Liver (tissue), 9 donors: ENCODE measurements around the gene ZNF438. TPM values are rescaled to one million over a fixed set of nuclear protein-coding genes. Genes with fewer than 3 reads are reported as not detected.

Experiments used
- DNase-seq: peaks from one replicate; pipeline ENCODE4 v3.0.0-alpha.2; 2017; ENCODE audit warnings: low spot score
- H3K27ac ChIP-seq, 2 donors: one replicate each; pipeline ENCODE4 v1.7.0; 2013; ENCODE audit warnings: inconsistent platforms in 2 of 2, low read length in 2 of 2, control low read depth in 1 of 2, low read depth in 1 of 2, mild to moderate bottlenecking in 1 of 2
- H3K27me3 ChIP-seq, 4 donors: one replicate each; pipeline versions ENCODE4 v1.6.1 to v1.7.0; 2013; ENCODE audit warnings: low read length in 3 of 4, inconsistent platforms in 1 of 4, mild to moderate bottlenecking in 1 of 4, moderate library complexity in 1 of 4; ENCODE audit not compliant: control insufficient read depth in 4 of 4, insufficient read depth in 4 of 4
- H3K36me3 ChIP-seq, 4 donors: one replicate each; pipeline versions ENCODE4 v1.6.1 to v1.7.0; 2013; ENCODE audit warnings: low read length in 3 of 4, mild to moderate bottlenecking in 3 of 4, low read depth in 1 of 4, moderate library complexity in 1 of 4; ENCODE audit not compliant: control insufficient read depth in 4 of 4, insufficient read depth in 3 of 4
- H3K4me1 ChIP-seq, 4 donors: one replicate each; pipeline versions ENCODE4 v1.6.1 to v1.7.0; 2013; ENCODE audit warnings: low read length in 3 of 4, mild to moderate bottlenecking in 3 of 4, moderate library complexity in 1 of 4; ENCODE audit not compliant: control insufficient read depth in 4 of 4, insufficient read depth in 4 of 4
- H3K4me3 ChIP-seq, 3 donors: one replicate each; pipeline versions ENCODE4 v1.6.1 to v1.7.0; 2013; ENCODE audit warnings: low read length in 3 of 3, control low read depth in 1 of 3, low read depth in 1 of 3, mild to moderate bottlenecking in 1 of 3
- H3K9ac ChIP-seq, 2 donors: one replicate each; pipeline ENCODE4 v1.7.0; 2013; ENCODE audit warnings: low read length in 2 of 2, mild to moderate bottlenecking in 2 of 2, moderate library complexity in 2 of 2, control low read depth in 1 of 2, low read depth in 1 of 2
- H3K9me3 ChIP-seq, 4 donors: one replicate each; pipeline versions ENCODE4 v1.6.1 to v1.7.0; 2013; ENCODE audit warnings: low read length in 3 of 4; ENCODE audit not compliant: control insufficient read depth in 4 of 4
- FOXA1 ChIP-seq: IDR thresholded peaks from 2 replicates; pipeline ENCODE4 v1.6.1; 2016; ENCODE audit warnings: antibody characterized with exemption
- FOXA2 ChIP-seq: IDR thresholded peaks from 2 replicates; pipeline ENCODE4 v1.6.1; 2016; ENCODE audit warnings: antibody characterized with exemption
- GABPA ChIP-seq, 2 donors: IDR thresholded peaks in 1 of 2; conservative IDR thresholded peaks in 1 of 2; 2 replicates each; pipeline ENCODE4 v1.6.1; 2016; ENCODE audit warnings: antibody characterized with exemption in 2 of 2, mild to moderate bottlenecking in 1 of 2, moderate library complexity in 1 of 2
- HNF4G ChIP-seq: IDR thresholded peaks from 2 replicates; pipeline ENCODE4 v1.6.1; 2016; ENCODE audit warnings: antibody characterized with exemption
- JUND ChIP-seq, 2 donors: IDR thresholded peaks; 2 replicates each; pipeline ENCODE4 v1.6.1; 2016; ENCODE audit warnings: antibody characterized with exemption in 2 of 2
- NR2F2 ChIP-seq: IDR thresholded peaks from 2 replicates; pipeline ENCODE4 v1.6.1; 2016; ENCODE audit warnings: antibody characterized with exemption
- RAD21 ChIP-seq, 2 donors: IDR thresholded peaks; 2 replicates each; pipeline ENCODE4 v1.6.1; 2016; ENCODE audit warnings: antibody characterized with exemption in 2 of 2, mild to moderate bottlenecking in 2 of 2
- RXRA ChIP-seq, 2 donors: IDR thresholded peaks; 2 replicates each; pipeline ENCODE4 v1.6.1; 2017 to 2018; ENCODE audit warnings: antibody characterized with exemption in 2 of 2, mild to moderate bottlenecking in 1 of 2
- SP1 ChIP-seq: IDR thresholded peaks from 2 replicates; pipeline ENCODE4 v1.6.1; 2018; ENCODE audit warnings: antibody characterized with exemption, mild to moderate bottlenecking
- TAF1 ChIP-seq: conservative IDR thresholded peaks from 2 replicates; pipeline ENCODE4 v1.6.1; 2016; ENCODE audit warnings: antibody characterized with exemption, mild to moderate bottlenecking
- YY1 ChIP-seq: IDR thresholded peaks from 2 replicates; pipeline ENCODE4 v1.6.1; 2016; ENCODE audit warnings: antibody characterized with exemption, mild to moderate bottlenecking
- WGBS: extraction: QIAGEN DNeasy Blood & Tissue Kit; methylation state at CpG from one replicate; pipeline ENCODE4 v1.1.7; 2013; 5-methylcytosine and 5-hydroxymethylcytosine counted together
- polyA plus RNA-seq, 2 donors: library from polyadenylated mRNA; stranded (reverse) in 1 of 2; unstranded in 1 of 2; fragments of 200-250 nt in 1 of 2; fragments of >200 nt in 1 of 2; fragmentation: Nextera tagmentation in 1 of 2; extraction: Ambion mirVana in 1 of 2; gene quantifications; one replicate each; pipeline versions ENCODE4 v1.2.1 to v1.2.3, GENCODE V29; 2013 to 2015
- total RNA-seq, 2 donors: library from RNA; depleted of rRNA; stranded (reverse); fragments of >200 nt; gene quantifications; one replicate each; pipeline ENCODE4 v1.2.3, GENCODE V29; 2014
- TF ChIP-seq, protein P1 (sequence below): fragments of 150-350 bp; IDR thresholded peaks from 2 replicates; pipeline ENCODE4 v1.5.1; 2017; ENCODE audit warnings: improper control_type of control experiment, low read depth, low read length; ENCODE audit not compliant: missing input control
- TF ChIP-seq, protein P2 (sequence below): IDR thresholded peaks from 2 replicates; pipeline ENCODE4 v1.6.1; 2016; ENCODE audit warnings: antibody characterized with exemption
- TF ChIP-seq, protein P3 (sequence below): IDR thresholded peaks from 2 replicates; pipeline ENCODE4 v1.6.1; 2016; ENCODE audit warnings: antibody characterized with exemption
- TF ChIP-seq, protein P4 (sequence below): IDR thresholded peaks from 2 replicates; pipeline ENCODE4 v1.6.1; 2016; ENCODE audit warnings: antibody characterized with exemption
- TF ChIP-seq, protein P5 (sequence below): IDR thresholded peaks from 2 replicates; pipeline ENCODE4 v1.6.1; 2016; ENCODE audit warnings: antibody characterized with exemption, mild to moderate bottlenecking
- donor health status: healthy.
- donor health status: healthy.
- donor health status: healthy.
- donor health status: healthy.
- donor health status: healthy.

Gene ZNF438
- total and polyA plus RNA-seq, 4 donors = 1.9 to 2.9 (median 2.2) TPM

DNA sequence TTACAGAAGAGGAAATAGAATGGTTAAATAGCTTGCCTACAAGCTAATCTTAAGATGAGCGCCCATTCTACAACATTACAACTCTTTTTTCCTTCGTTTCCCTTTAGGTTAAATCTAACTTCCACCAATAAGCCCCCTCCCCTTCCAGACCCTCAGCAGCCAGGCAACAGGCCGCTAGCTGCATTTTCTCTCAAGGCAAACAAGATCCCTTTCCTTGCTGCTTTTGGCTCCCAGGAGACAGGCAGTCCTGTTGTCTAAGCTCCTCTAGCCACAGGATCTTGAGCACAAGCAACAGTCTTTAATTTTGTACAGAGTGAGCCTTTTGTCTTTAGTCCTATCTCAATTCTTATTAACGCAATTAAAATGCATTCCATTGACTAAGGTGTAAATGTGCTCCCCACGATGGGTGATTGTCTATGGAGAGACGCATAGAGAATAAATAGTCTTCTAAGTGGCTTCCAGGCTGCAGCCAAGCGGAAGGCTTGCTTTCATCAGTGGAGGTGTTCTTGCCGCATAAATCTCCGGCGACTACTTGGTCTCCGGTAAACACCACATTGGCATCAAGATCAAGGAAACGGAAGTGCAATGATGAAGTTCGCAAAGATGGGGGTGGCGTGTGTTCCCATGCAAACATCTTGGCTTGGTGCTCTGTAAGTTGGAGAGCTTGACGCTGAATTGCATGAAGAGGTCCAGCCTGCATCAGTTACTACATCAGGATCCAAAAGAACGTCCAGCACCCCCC, 220.2 kb downstream of the ZNF438 start:
- DNase-seq = no peak

DNA sequence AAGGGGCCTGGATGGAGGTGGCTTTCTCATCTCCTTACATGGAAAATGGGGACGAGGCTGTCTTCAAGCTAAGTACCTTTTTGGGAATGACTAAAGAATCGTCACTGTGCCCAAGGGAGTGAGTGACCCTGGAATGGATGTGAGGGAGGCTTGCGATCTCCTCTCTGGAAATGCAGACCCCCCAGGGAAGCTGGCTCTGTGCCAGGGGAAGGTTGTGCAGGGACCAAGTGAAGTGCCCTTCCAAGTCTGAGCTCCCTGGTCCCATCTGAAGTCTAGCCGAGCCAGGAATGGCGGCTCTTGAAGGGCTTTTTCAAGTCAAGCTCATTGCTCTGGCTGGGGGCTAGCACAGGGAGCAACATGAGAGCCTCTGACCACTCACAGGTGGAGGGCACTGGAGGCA, 221.2 kb downstream of the ZNF438 start:
- no peak overlapping the region for H3K4me3 ChIP-seq
- WGBS = 90% methylated on average over 5 of the region's 5 CpGs
- no peaks in the 10 kb centered on the region for H3K9me3 ChIP-seq
- TF ChIP-seq, protein P1, sequence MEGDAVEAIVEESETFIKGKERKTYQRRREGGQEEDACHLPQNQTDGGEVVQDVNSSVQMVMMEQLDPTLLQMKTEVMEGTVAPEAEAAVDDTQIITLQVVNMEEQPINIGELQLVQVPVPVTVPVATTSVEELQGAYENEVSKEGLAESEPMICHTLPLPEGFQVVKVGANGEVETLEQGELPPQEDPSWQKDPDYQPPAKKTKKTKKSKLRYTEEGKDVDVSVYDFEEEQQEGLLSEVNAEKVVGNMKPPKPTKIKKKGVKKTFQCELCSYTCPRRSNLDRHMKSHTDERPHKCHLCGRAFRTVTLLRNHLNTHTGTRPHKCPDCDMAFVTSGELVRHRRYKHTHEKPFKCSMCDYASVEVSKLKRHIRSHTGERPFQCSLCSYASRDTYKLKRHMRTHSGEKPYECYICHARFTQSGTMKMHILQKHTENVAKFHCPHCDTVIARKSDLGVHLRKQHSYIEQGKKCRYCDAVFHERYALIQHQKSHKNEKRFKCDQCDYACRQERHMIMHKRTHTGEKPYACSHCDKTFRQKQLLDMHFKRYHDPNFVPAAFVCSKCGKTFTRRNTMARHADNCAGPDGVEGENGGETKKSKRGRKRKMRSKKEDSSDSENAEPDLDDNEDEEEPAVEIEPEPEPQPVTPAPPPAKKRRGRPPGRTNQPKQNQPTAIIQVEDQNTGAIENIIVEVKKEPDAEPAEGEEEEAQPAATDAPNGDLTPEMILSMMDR = no peak
- TF ChIP-seq RAD21 (IDR thresholded peaks at IDR 0.05) = no peak
- TF ChIP-seq HNF4G = no peak
- TF ChIP-seq TAF1 = no peak
- no peak for TF ChIP-seq GABPA (IDR thresholded peaks at IDR 0.05 in 1 of 2, conservative IDR thresholded peaks at IDR 0.05 in 1 of 2)
- TF ChIP-seq, protein P2, sequence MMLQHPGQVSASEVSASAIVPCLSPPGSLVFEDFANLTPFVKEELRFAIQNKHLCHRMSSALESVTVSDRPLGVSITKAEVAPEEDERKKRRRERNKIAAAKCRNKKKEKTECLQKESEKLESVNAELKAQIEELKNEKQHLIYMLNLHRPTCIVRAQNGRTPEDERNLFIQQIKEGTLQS = no peak
- TF ChIP-seq FOXA2 = no peak
- TF ChIP-seq, protein P3, sequence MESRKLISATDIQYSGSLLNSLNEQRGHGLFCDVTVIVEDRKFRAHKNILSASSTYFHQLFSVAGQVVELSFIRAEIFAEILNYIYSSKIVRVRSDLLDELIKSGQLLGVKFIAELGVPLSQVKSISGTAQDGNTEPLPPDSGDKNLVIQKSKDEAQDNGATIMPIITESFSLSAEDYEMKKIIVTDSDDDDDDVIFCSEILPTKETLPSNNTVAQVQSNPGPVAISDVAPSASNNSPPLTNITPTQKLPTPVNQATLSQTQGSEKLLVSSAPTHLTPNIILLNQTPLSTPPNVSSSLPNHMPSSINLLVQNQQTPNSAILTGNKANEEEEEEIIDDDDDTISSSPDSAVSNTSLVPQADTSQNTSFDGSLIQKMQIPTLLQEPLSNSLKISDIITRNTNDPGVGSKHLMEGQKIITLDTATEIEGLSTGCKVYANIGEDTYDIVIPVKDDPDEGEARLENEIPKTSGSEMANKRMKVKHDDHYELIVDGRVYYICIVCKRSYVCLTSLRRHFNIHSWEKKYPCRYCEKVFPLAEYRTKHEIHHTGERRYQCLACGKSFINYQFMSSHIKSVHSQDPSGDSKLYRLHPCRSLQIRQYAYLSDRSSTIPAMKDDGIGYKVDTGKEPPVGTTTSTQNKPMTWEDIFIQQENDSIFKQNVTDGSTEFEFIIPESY = no peak
- no peak for TF ChIP-seq SP1
- TF ChIP-seq, protein P4, sequence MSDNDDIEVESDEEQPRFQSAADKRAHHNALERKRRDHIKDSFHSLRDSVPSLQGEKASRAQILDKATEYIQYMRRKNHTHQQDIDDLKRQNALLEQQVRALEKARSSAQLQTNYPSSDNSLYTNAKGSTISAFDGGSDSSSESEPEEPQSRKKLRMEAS = no peak
- no peak for TF ChIP-seq NR2F2
- no peak for TF ChIP-seq FOXA1
- no peak for TF ChIP-seq YY1
- TF ChIP-seq JUND (IDR thresholded peaks at IDR 0.05) = no peak
- H3K36me3 ChIP-seq = no peaks in the 10 kb centered on the region
- no peaks in the 10 kb centered on the region for H3K27me3 ChIP-seq
- peaks cover 0 to 4% (median 0%) of the 10 kb centered on the region in 4 donors for H3K4me1 ChIP-seq
- H3K9ac ChIP-seq = no peak overlapping the region
- DNase-seq = no peak
- no peak overlapping the region for H3K27ac ChIP-seq

More for the DNA sequence above, 220.2 kb downstream of the ZNF438 start:
- Histone ChIP-seq H3K4me3 (no peak overlapping the region), H3K9me3 (no peaks in the 10 kb centered on the region), H3K4me1 (peaks cover 0 to 4% (median 0%) of the 10 kb centered on the region in 4 donors), H3K27ac (peak overlapping the region in 1 of 2 donors; percentile 61), H3K27me3 (no peaks in the 10 kb centered on the region), H3K9ac (no peak overlapping the region), H3K36me3 (no peaks in the 10 kb centered on the region)
- TF ChIP-seq RXRA (IDR thresholded peaks at IDR 0.05) = no peak
- no peak for TF ChIP-seq JUND (IDR thresholded peaks at IDR 0.05)
- TF ChIP-seq, protein P5, sequence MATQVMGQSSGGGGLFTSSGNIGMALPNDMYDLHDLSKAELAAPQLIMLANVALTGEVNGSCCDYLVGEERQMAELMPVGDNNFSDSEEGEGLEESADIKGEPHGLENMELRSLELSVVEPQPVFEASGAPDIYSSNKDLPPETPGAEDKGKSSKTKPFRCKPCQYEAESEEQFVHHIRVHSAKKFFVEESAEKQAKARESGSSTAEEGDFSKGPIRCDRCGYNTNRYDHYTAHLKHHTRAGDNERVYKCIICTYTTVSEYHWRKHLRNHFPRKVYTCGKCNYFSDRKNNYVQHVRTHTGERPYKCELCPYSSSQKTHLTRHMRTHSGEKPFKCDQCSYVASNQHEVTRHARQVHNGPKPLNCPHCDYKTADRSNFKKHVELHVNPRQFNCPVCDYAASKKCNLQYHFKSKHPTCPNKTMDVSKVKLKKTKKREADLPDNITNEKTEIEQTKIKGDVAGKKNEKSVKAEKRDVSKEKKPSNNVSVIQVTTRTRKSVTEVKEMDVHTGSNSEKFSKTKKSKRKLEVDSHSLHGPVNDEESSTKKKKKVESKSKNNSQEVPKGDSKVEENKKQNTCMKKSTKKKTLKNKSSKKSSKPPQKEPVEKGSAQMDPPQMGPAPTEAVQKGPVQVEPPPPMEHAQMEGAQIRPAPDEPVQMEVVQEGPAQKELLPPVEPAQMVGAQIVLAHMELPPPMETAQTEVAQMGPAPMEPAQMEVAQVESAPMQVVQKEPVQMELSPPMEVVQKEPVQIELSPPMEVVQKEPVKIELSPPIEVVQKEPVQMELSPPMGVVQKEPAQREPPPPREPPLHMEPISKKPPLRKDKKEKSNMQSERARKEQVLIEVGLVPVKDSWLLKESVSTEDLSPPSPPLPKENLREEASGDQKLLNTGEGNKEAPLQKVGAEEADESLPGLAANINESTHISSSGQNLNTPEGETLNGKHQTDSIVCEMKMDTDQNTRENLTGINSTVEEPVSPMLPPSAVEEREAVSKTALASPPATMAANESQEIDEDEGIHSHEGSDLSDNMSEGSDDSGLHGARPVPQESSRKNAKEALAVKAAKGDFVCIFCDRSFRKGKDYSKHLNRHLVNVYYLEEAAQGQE = no peak
- no peak for TF ChIP-seq GABPA (IDR thresholded peaks at IDR 0.05 in 1 of 2, conservative IDR thresholded peaks at IDR 0.05 in 1 of 2)
- no peak for TF ChIP-seq YY1
- TF ChIP-seq, protein P3 = no peak
- TF ChIP-seq, protein P4 = no peak
- no peak for TF ChIP-seq FOXA1
- no peak for TF ChIP-seq FOXA2
- WGBS = 70% methylated on average over 16 of the region's 16 CpGs
